HG03457 (cell line): ENCODE measurements around the gene IGFALS.

ENCODE experiments used
- ATAC-seq: cut with Tn5 transposase; IDR thresholded peaks from one replicate; pipeline ENCODE4 v1.9.1; 2021; ENCODE audit warnings: moderate number of reproducible peaks; ENCODE audit not compliant: unreplicated experiment

IGFALS gene

GRCh38 chr16:1790611-1791255, 2.8 kb downstream of the IGFALS start:
- no peak for ATAC-seq

GRCh38 chr16:1790261-1790610, 3.3 kb downstream of the IGFALS start:
- no peak for ATAC-seq

- ATAC-seq: no peak
Measured at GRCh38 chr16:1789643-1790045, 3.9 kb downstream of the IGFALS start.

GRCh38 chr16:1788708-1789100, 4.8 kb downstream of the IGFALS start:
- ATAC-seq: no peak

GRCh38 chr16:1788095-1788707, 5.3 kb downstream of the IGFALS start:
- ATAC-seq: no peak

- no peak for ATAC-seq
Measured at GRCh38 chr16:1787322-1788094, 6.0 kb downstream of the IGFALS start.

- ATAC-seq: no peak
Measured at GRCh38 chr16:1787056-1787321, 6.5 kb downstream of the IGFALS start.

- no peak for ATAC-seq
Measured at GRCh38 chr16:1786242-1787055, 7.1 kb downstream of the IGFALS start.

GRCh38 chr16:1785846-1786170, 7.7 kb downstream of the IGFALS start:
- no peak for ATAC-seq

GRCh38 chr16:1784977-1785845, 8.3 kb downstream of the IGFALS start:
- ATAC-seq: no peak

- ATAC-seq: peak; percentile 72
Measured at GRCh38 chr16:1782408-1783264, 10.9 kb downstream of the IGFALS start, which contains the start of the genes NUBP2 and SPSB3. NUBP2 (plus strand) TSS chr16:1782960; CDS start chr16:1783021, 61 bp downstream. SPSB3 (minus strand) TSS chr16:1782571; CDS start chr16:1781483, 1,088 bp downstream.

- peak; percentile 5 for ATAC-seq
Measured at GRCh38 chr16:1781758-1782407, 11.6 kb downstream of the IGFALS start.

- ATAC-seq: no peak
Measured at GRCh38 chr16:1781254-1781653, 12.3 kb downstream of the IGFALS start.

- no peak for ATAC-seq
Measured at GRCh38 chr16:1780677-1781072, 12.8 kb downstream of the IGFALS start.

- no peak for ATAC-seq
Measured at GRCh38 chr16:1779741-1780676, 13.5 kb downstream of the IGFALS start.

GRCh38 chr16:1779234-1779701, 14.2 kb downstream of the IGFALS start:
- no peak for ATAC-seq

- no peak for ATAC-seq
Measured at GRCh38 chr16:1778200-1779179, 15.0 kb downstream of the IGFALS start.
